Testis (tissue), 2 donors: Measurements from ENCODE around the gene RSPH10B2.
"Not testable (repeated sequence)": the region's sequence is repeated elsewhere in the genome, so short reads cannot be mapped to it uniquely, and the experiment has no call there.

Experiments
- POLR2A ChIP-seq: fragments of 450-650 bp; IDR thresholded peaks from one replicate; pipeline ENCODE4 v1.6.1; 2017; ENCODE audit warnings: antibody characterized with exemption, mild to moderate bottlenecking, moderate library complexity
- TF ChIP-seq, protein P1 (sequence below), 3 experiments: fragments of 450-650 bp in 2 of 3; fragments of 200-600 bp in 1 of 3; sonication (generic) in 1 of 3; IDR thresholded peaks; one replicate each; pipeline ENCODE4 v1.5.1; 2016 to 2019; ENCODE audit warnings: antibody characterized with exemption in 3 of 3, mild to moderate bottlenecking in 2 of 3, moderate library complexity in 1 of 3

DNA sequence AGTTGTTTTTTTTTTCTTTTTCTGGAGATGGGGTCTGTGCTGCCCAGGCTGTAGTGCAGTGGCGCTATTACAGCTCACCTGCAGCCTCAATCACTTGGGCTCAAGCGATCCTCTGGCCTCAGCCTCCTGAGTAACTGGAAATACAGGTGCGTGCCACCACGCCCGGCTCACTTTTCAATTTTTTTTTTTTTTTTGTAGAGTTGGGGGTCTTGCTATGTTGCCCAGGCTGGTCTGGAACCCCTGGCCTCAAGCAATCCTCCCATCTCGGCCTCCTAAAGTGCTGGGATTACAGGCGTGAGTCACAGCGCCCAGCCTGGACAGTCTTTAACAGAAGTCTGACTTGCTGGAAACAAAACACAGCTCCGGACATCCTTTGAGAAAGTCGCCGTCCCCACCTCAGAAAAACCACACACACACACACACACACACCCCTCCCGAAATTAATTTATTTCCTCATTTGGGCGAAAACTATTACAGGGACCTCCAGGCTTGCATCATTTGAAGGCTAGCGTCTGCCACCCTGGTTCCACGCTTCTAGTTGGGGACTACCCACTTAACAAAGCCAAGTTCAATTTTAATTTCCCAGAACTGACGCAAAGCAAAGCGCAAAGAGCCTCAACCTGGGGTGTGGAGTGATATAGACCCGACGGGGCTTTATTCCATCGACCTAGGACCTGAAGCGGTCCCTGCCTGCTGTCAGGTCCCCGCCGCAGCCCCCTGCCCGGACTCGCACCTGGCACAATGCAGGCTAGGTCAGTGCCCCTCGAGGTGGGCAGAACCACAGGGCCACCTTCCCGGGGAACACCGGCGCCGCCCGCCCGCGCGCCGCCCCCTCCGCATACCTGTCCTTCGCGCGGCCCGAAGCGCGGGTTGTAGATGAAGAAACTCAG, 71.6 kb downstream of the RSPH10B2 start:
- TF ChIP-seq, protein P1, sequence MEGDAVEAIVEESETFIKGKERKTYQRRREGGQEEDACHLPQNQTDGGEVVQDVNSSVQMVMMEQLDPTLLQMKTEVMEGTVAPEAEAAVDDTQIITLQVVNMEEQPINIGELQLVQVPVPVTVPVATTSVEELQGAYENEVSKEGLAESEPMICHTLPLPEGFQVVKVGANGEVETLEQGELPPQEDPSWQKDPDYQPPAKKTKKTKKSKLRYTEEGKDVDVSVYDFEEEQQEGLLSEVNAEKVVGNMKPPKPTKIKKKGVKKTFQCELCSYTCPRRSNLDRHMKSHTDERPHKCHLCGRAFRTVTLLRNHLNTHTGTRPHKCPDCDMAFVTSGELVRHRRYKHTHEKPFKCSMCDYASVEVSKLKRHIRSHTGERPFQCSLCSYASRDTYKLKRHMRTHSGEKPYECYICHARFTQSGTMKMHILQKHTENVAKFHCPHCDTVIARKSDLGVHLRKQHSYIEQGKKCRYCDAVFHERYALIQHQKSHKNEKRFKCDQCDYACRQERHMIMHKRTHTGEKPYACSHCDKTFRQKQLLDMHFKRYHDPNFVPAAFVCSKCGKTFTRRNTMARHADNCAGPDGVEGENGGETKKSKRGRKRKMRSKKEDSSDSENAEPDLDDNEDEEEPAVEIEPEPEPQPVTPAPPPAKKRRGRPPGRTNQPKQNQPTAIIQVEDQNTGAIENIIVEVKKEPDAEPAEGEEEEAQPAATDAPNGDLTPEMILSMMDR (IDR thresholded peaks at IDR 0.05), result not testable (repeated sequence)
- TF ChIP-seq POLR2A, result not testable (repeated sequence)
